Fibroblast of skin of right biceps (primary cell): ENCODE data around the gene MNX1.

Experiments
- DNase-seq: peaks from one replicate; pipeline ENCODE4 v3.0.0-alpha.2; 2013

The MNX1 gene

GRCh38 chr7:157001920-157002818 is 8.3 kb downstream of the MNX1 start:
- DNase-seq = no peak

DNA sequence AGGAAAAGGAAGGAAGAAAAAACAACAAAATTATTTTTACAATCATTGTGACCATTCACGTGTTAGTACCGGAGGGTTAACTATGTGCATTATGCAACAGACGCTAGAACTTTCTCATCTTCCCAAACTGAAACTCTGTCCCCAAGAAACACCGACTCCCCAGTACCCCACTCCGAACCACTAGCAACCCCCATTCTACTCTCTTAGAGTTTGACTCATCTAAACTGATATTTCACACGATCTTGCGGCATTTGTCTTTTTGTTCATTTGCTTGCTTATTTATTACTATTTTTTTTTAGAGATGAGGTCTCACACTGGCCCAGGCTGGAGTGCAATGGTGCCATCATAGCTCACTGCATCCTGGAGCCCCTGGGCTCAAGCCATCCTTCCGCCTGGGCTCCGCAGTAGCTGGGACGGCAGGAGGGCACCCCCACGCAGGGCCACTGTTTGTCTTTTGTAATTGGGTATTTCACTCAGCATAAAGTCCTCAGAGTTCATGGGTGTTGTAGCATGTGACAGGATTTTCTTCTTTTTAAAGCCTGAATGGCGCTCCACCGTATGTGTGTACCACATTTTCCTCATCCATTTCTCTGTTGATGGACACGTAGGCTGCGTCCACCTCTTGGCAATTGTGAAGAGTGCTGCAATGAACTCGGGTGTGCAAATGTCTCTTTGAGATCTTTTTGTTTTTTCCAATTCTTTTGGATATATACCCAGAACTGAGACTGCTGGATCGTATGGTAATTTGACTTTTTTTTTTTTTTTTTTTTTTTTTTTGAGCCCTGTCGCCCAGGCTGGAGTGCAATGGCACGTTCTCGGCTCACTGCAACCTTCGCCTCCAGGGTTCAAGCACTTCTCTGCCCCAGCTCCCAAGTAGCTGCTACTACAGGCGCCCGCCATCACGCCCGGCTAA is 9.5 kb downstream of the MNX1 start:
- no peak for DNase-seq

- no peak for DNase-seq
These were observed 10.3 kb downstream of the MNX1 start for GRCh38 chr7:156999958-157000726.

DNA sequence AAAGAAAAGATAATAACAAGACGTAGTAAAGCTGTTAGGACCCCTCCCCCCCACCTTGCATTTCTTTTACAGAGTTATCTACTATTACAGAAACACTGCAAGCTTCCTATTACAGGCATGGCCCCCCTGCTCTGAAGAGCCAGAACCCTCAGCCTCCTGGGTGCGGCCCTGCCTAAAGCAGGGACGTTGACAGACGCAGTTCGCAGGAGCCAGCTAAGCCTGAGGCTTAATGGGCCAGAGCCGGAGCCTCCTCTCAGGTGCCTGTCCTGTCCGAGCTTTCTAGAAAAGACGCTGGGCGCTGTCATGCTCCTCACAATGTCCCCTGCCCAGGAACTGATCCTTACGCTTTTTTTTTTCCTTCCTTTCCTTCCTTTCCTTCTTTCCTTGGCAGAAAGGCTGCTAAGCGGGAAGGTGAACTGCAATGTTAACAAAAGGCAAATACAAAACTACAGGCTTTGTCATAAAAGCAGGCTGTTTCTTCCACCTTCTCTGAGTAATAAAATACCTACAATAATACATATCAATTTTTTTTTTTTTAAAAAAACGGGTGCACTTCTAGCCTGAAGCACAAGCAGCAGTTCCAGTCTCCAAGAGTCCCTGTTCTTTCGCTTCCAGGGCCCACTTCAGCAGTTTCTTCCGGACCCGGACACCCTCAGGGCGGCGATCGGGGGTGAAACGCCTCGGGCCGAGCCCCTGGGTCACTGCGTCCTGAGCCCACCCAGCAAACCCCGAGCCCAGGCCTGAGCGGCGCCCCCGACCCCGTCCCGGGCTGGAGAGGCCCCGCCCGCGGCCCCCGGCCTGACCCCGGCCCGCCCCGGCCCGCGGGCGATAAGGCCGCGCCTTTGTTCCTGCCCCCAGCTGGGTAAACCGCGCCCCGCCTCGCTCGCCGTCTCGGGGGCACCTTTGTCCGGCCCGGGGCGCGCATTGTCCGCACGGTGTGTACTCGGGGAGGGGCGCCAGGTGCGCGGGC is 11.2 kb downstream of the MNX1 start:
- DNase-seq = no peak

DNA sequence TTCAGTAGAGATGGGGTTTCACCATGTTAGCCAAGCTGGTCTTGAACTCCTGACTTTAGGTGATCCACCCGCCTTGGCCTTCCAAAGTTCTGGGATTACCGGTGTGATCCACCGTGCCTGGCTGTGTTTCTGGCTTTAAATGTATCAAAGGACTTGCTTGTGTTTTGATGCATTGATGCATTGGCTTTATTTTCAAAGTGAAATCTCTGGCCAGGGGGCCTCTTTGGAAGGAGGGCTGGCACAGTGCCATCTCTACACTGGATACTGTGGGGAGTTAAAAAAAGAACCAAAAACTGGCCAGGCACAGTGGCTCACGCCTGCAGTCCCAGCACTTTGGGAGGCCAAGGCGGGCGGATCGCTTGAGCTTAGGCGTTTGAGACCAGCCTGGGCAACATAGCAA is 16.0 kb downstream of the MNX1 start:
- no peak for DNase-seq

- DNase-seq = no peak
These were observed 16.6 kb downstream of the MNX1 start for GRCh38 chr7:156993925-156994235.

DNA sequence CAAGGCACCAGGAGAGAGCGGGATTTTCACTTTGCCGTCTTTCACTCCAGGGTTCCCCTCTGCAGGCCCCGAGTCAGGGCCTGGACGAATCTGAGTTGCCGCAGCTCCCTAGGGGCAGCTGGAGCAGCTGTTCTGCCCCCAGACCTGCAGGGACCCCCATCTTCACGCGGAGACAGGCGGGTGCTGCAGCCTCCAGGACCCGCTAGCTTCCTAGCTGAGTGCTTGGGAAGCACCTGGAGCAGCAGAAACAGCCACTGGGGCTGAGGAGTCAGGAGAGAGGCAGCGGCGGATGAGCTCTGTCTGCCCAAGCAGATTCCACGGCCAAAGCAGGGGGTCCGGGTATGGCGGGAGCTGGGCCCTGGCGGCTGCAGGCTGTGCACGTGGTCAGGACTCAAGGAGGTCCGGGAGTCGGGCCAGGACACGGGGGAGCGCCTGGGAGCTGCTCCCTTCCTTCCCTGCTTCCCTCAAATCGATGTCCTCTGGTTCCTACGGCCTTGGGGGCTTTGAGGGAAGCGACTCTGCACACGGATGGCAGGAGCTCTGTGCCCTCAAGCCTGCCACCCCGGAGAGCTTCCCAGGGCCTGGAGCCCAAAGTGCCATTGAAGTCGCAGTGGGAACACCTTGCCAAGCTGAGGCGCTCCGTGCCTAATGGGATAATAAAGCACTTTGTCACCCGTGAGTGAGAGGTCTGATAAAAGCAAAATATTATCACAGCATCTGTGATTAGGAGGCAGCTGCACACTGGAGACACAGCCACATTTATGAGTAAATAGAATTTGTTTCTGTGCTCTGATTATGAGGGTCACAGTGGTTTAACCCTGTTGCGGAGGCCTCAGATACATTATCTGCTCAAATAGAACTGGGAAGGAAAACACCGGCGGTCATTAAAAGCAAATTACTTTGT is 17.2 kb downstream of the MNX1 start:
- DNase-seq = peak; percentile 14

GRCh38 chr7:156989766-156990535 is 20.5 kb downstream of the MNX1 start:
- DNase-seq = no peak

GRCh38 chr7:156988343-156989185 is 21.9 kb downstream of the MNX1 start:
- DNase-seq = no peak

DNA sequence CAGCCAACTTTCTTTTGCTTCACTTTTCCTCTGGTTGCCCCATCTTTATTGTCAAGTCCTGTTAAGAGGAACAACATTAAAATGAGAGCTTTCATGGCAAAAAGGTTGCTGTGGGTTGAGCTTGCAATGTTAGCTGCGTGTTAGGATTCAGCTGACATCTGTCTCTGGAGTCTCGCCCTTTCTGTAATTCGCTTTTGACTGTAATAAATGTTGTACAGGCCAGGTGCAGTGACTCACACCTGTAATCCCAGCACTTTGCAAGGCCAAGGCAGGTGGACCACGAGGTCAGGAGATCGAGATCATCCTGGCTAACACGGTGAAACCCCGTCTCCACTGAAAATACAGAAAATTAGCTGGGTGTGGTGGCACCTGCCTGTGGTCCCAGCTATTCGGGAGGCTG is 24.1 kb downstream of the MNX1 start:
- DNase-seq = no peak

DNA sequence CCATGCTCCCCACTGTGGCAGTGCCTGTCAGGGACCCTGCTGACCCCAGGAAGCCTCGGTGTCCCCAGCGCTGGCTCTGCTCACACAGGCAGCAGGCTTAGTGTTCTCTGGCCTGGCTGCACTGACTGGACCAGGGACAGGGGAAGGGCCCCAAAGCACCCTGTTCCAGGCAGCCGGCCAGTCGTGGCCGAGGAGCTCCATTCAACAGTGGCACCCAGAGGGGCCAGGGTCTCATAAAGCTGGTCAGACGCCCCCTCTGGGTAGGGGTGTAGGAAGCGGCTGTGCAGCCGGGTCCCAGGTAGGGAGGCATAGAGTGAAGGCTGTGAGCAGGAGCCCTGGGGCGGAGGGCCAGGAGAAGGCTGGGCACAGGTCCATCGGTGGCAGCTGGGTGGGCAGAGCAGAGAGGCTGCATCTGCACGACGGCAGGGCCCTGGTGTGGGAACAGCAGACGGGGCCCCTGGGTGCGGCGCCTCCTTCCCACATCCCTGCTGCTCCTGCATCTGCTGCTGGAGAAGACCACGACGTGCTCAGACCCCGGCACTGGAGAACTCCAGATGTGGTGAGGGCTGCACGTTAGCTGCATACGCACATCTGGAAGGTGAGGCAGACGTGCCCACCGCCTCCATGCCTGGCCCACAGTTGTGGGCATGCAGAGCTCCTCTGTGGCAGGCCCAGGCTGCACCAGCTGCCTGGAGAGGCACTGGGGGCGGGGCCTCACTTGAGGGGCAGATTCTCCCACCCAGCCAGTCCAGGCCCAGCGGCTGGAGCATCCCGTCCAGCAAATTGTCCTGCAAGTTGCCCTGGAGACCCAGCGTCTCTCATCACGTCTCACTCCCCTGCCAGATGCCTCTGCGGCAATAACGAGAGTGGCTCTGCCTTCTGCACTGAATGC is 25.1 kb downstream of the MNX1 start:
- no peak for DNase-seq

DNA sequence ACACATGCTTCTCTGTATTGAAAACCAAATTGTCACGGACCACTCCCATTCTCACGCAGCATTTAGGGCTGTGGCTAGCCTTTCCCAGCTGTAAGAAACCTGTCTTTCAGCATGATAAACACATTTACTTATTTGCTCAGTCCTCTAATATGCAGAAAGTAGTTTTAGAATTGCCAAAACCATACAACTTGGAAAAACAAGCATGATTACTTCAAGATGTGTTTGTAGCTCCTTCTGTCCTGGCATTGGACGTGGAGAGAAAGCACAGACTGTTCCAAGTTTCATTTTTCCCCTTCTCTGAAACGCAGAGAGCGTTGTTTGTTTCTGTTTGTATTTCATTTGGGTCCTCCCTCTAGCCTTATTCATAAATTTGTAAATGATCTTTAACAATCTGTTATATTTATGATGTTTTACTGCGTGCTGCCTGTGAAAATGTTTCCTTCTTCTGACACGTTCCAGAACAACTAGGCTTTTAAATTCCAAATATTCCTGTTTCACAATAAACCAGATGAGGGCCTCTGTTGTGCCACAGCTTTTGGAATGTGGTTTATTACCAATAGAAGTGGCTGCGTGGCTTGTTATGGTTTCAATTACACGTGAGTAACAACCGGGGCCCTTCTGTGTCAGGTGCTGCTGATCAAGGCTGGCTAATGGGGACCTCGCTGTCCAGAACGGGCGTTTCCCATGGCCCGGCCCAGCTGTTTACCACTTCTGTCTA is 26.1 kb downstream of the MNX1 start:
- DNase-seq = peak; percentile 53

GRCh38 chr7:156979711-156980110 is 30.8 kb downstream of the MNX1 start:
- no peak for DNase-seq

GRCh38 chr7:156979007-156979606 is 31.4 kb downstream of the MNX1 start:
- no peak for DNase-seq

DNA sequence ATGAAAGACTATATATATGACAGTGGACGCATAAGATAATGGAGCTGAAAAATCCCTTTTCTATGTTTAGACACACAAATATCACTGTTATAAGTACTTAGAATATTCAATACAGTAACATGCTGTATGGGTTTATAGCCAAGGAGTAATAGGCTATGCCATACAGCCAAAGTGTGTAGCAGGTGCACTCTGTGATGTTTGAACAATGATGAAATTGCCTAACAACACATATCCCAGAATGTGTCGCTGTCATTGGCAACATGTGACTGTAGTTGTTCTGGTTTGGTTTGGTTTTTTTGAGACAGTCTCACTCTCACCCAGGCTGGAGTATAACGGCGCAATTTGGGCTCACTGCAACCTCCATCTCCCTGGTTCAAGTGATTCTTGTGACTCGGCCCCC is 34.8 kb downstream of the MNX1 start:
- DNase-seq = no peak

DNA sequence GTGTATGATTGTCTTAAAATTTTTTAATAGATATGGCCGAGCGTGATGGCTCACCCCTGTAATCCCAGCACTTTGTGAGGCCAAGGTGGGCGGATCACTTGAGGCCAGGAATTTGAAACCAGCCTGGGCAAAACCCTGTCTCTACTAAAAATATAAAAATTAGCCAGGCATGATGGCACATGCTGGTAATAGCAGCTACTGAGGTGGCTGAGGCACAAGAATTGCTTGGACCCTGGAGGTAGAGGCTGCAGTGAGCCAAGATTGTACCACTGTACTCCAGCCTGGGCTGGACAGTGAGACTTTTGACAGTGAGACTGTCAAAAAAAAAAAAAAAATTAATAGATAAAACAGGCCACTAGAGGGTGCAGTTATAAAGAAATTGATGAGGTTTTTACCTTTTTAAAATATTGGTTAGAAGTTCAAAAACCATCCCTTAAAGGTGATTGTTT is 40.5 kb downstream of the MNX1 start:
- no peak for DNase-seq

DNA sequence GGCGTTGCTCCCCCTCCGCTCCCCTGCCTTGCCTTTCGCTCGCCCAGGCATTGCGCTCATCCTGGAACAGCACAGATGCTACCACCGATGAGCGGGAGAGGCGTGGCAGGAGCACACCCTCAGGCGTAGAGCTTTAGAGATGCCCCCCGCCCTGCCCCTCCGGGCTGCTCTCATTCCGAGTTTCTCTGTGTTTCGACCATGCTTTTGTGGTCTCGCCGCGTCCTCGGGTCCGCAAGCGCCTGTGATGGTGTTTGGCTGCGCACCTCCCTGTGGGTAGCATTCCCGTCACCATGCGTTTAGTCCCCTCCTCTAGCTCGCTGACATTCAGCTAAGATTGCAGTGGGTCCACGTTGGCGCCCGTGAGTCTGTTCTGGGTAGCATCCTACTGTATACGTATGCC is 42.3 kb downstream of the MNX1 start:
- DNase-seq = no peak
